H9 (cell line): ENCODE results near the gene NT5DC2. TPM values are rescaled to one million over a fixed set of nuclear protein-coding genes. Genes with fewer than 3 reads are reported as not detected.

Source experiments
- DNase-seq: peaks from one replicate; pipeline ENCODE4 v3.0.0-alpha.2; 2017
- H2AFZ ChIP-seq: one replicate; pipeline ENCODE4 v1.6.1; 2013; ENCODE audit warnings: mild to moderate bottlenecking, low read length, control low read depth, moderate library complexity
- H2AK5ac ChIP-seq: 2 replicates; pipeline ENCODE4 v1.6.1; 2013; ENCODE audit warnings: low read length, control low read depth, mixed read lengths; ENCODE audit not compliant: insufficient read length
- H2BK120ac ChIP-seq: one replicate; pipeline ENCODE4 v1.6.1; 2013; ENCODE audit warnings: low read depth, mild to moderate bottlenecking, low read length, control low read depth, inconsistent platforms; ENCODE audit not compliant: poor library complexity, severe bottlenecking
- H2BK12ac ChIP-seq: 2 replicates; pipeline ENCODE4 v1.6.1; 2013; ENCODE audit warnings: low read length, control low read depth, mixed read lengths, low read depth; ENCODE audit not compliant: insufficient read length
- H2BK15ac ChIP-seq: 2 replicates; pipeline ENCODE4 v1.6.1; 2013; ENCODE audit warnings: low read depth, low read length, control low read depth
- H2BK20ac ChIP-seq: one replicate; pipeline ENCODE4 v1.6.1; 2013; ENCODE audit warnings: low read depth, mild to moderate bottlenecking, low read length, control low read depth, inconsistent platforms; ENCODE audit not compliant: poor library complexity, severe bottlenecking
- H2BK5ac ChIP-seq: 2 replicates; pipeline ENCODE4 v1.6.1; 2013; ENCODE audit warnings: low read length, control low read depth, mixed read lengths; ENCODE audit not compliant: insufficient read length
- H3K14ac ChIP-seq: 2 replicates; pipeline ENCODE4 v1.6.1; 2013; ENCODE audit warnings: low read length, control low read depth; ENCODE audit not compliant: insufficient read depth
- H3K18ac ChIP-seq: 2 replicates; pipeline ENCODE4 v1.6.1; 2013; ENCODE audit warnings: low read depth, mild to moderate bottlenecking, mixed read lengths, low read length, control low read depth; ENCODE audit not compliant: insufficient read length
- H3K23ac ChIP-seq: 2 replicates; pipeline ENCODE4 v1.6.1; 2013; ENCODE audit warnings: low read length, control low read depth, mixed read lengths, low read depth; ENCODE audit not compliant: insufficient read length
- H3K23me2 ChIP-seq: 2 replicates; pipeline ENCODE4 v1.6.1; 2013; ENCODE audit warnings: low read depth, mild to moderate bottlenecking, mixed read lengths, low read length, control low read depth; ENCODE audit not compliant: insufficient read length, poor library complexity, severe bottlenecking
- H3K27ac ChIP-seq: 2 replicates; pipeline ENCODE4 v1.5.1; 2013; ENCODE audit warnings: low read length, control low read depth, mixed read lengths, low read depth; ENCODE audit not compliant: insufficient read length
- H3K27me3 ChIP-seq: 2 replicates; pipeline ENCODE4 v1.6.1; 2013; ENCODE audit warnings: low read length, control low read depth, inconsistent platforms; ENCODE audit not compliant: insufficient read depth
- H3K4ac ChIP-seq: 2 replicates; pipeline ENCODE4 v1.6.1; 2013; ENCODE audit warnings: low read depth, mild to moderate bottlenecking, control low read depth, inconsistent platforms, low read length, moderate library complexity
- H3K4me1 ChIP-seq: 2 replicates; pipeline ENCODE4 v1.6.1; 2013; ENCODE audit warnings: low read length, control low read depth, inconsistent platforms; ENCODE audit not compliant: insufficient read depth
- H3K4me2 ChIP-seq: 2 replicates; pipeline ENCODE4 v1.6.1; 2013; ENCODE audit warnings: low read length, control low read depth, mixed read lengths; ENCODE audit not compliant: insufficient read length, insufficient read depth
- H3K56ac ChIP-seq: 2 replicates; pipeline ENCODE4 v1.6.1; 2013; ENCODE audit warnings: low read depth, mild to moderate bottlenecking, mixed read lengths, low read length, control low read depth; ENCODE audit not compliant: insufficient read length
- H3K79me1 ChIP-seq: 2 replicates; pipeline ENCODE4 v1.6.1; 2013; ENCODE audit warnings: low read depth, mild to moderate bottlenecking, moderate library complexity, low read length, control low read depth, inconsistent platforms; ENCODE audit not compliant: insufficient read depth, poor library complexity, severe bottlenecking
- H3K79me2 ChIP-seq: 2 replicates; pipeline ENCODE4 v1.6.1; 2013; ENCODE audit warnings: low read length, control low read depth, inconsistent platforms; ENCODE audit not compliant: insufficient read depth
- H3K9ac ChIP-seq: 2 replicates; pipeline ENCODE4 v1.6.1; 2013; ENCODE audit warnings: low read length, control low read depth, mixed read lengths; ENCODE audit not compliant: insufficient read length; ENCODE audit errors: extremely low read depth
- H3K9me3 ChIP-seq: one replicate; pipeline ENCODE4 v1.6.1; 2013; ENCODE audit warnings: low read depth, low read length, inconsistent platforms; ENCODE audit not compliant: control insufficient read depth
- H3T11ph ChIP-seq: one replicate; pipeline ENCODE4 v1.6.1; 2013; ENCODE audit warnings: mild to moderate bottlenecking, low read length, control low read depth, inconsistent platforms
- H4K20me1 ChIP-seq: one replicate; pipeline ENCODE4 v1.6.1; 2013; ENCODE audit not compliant: control insufficient read depth, insufficient read length, insufficient read depth
- H4K5ac ChIP-seq: 2 replicates; pipeline ENCODE4 v1.6.1; 2013; ENCODE audit warnings: low read depth, mild to moderate bottlenecking, mixed read lengths, low read length, control low read depth; ENCODE audit not compliant: insufficient read length
- H4K8ac ChIP-seq: replicated peaks from 2 replicates; pipeline ENCODE4 v1.6.1; 2013; ENCODE audit warnings: low read length, control low read depth, mixed read lengths, low read depth; ENCODE audit not compliant: insufficient read length
- H4K91ac ChIP-seq: 2 replicates; pipeline ENCODE4 v1.6.1; 2013; ENCODE audit warnings: low read depth, mild to moderate bottlenecking, moderate library complexity, mixed read lengths, low read length, control low read depth; ENCODE audit not compliant: insufficient read length
- H3K27ac Mint-ChIP-seq, 3 experiments: 2 replicates in 2 of 3; 3 replicates in 1 of 3; pipeline ENCODE4 v1.8.0; 2020 to 2021; ENCODE audit warnings: mixed read lengths in 3 of 3, mild to moderate bottlenecking in 1 of 3, moderate library complexity in 1 of 3
- H3K27me3 Mint-ChIP-seq: 2 replicates; pipeline ENCODE4 v1.8.0; 2021; ENCODE audit warnings: low read depth, mild to moderate bottlenecking, moderate library complexity, mixed read lengths
- H3K36me3 Mint-ChIP-seq, 3 experiments: 2 replicates in 2 of 3; 3 replicates in 1 of 3; pipeline ENCODE4 v1.8.0; 2020 to 2021; ENCODE audit warnings: low read depth in 3 of 3, mixed read lengths in 3 of 3; ENCODE audit not compliant: insufficient read depth in 1 of 3
- H3K4me1 Mint-ChIP-seq, 2 experiments: 2 replicates each; pipeline ENCODE4 v1.8.0; 2020; ENCODE audit warnings: mixed read lengths in 2 of 2
- H3K4me3 Mint-ChIP-seq, 2 experiments: 2 replicates in 1 of 2; 3 replicates in 1 of 2; pipeline ENCODE4 v1.8.0; 2020 to 2021; ENCODE audit warnings: mild to moderate bottlenecking in 2 of 2, mixed read lengths in 2 of 2, moderate library complexity in 1 of 2
- H3K9me3 Mint-ChIP-seq, 2 experiments: 2 replicates in 1 of 2; 3 replicates in 1 of 2; pipeline ENCODE4 v1.8.0; 2020; ENCODE audit warnings: mild to moderate bottlenecking in 2 of 2, mixed read lengths in 2 of 2, moderate library complexity in 1 of 2
- CTCF ChIP-seq: fragments of 200-600 bp; sonication (generic); conservative IDR thresholded peaks from 3 replicates; pipeline ENCODE4 v1.8.0; 2021; ENCODE audit warnings: antibody characterized with exemption, mild to moderate bottlenecking
- WGBS: extraction: QIAGEN DNeasy Blood & Tissue Kit; methylation state at CpG from one replicate; pipeline ENCODE4 v1.1.7; 2013; ENCODE audit warnings: missing lambda C conversion rate, low lambda C conversion rate, mixed read lengths; ENCODE audit not compliant: insufficient read length; ENCODE audit errors: extremely low coverage; 5-methylcytosine and 5-hydroxymethylcytosine counted together
- total RNA-seq: library from RNA; stranded (reverse); gene quantifications from 2 replicates; pipeline ENCODE4 v1.2.1, GENCODE V29; 2021

NT5DC2 gene
- total RNA-seq, 1 experiment from 2014 or later = 444 TPM

- H2BK120ac ChIP-seq = no peak overlapping the region
- Mint-ChIP-seq H3K4me1 (peaks cover 6 to 7% of the 10 kb centered on the region in 2 experiments; a peak in 3 of 4 replicates), H3K4me3 (no peak overlapping the region), H3K36me3 (peaks cover 20 to 41% (median 37%) of the 10 kb centered on the region in 3 experiments; a peak in 6 of 7 replicates), H3K9me3 (no peaks in the 10 kb centered on the region), H3K27me3 (peaks cover 2% of the 10 kb centered on the region), H3K27ac (no peak overlapping the region)
- H3K23me2 ChIP-seq = no peaks in the 10 kb centered on the region
- no peaks in the 10 kb centered on the region for H3K4me1 ChIP-seq
- WGBS = no CpG with 5 or more reads among the region's 14 CpGs
- H3K4ac ChIP-seq = no peak overlapping the region
- no peak overlapping the region for H3T11ph ChIP-seq
- H4K91ac ChIP-seq = no peak overlapping the region
- H2AK5ac ChIP-seq = no peak overlapping the region
- no peaks in the 10 kb centered on the region for H3K79me1 ChIP-seq
- H2BK5ac ChIP-seq = no peak overlapping the region
- H3K18ac ChIP-seq = no peak overlapping the region
- peaks cover 3% of the 10 kb centered on the region for H4K20me1 ChIP-seq
- no peak overlapping the region for H2BK20ac ChIP-seq
- no peak overlapping the region for H2BK15ac ChIP-seq
- H4K8ac ChIP-seq = no peak overlapping the region
- no peak overlapping the region for H4K5ac ChIP-seq
- H3K56ac ChIP-seq = no peak overlapping the region
- no peak overlapping the region for H2AFZ ChIP-seq
- no peak for TF ChIP-seq CTCF
- H3K9me3 ChIP-seq = no peaks in the 10 kb centered on the region
- no peak overlapping the region for H3K23ac ChIP-seq
- H2BK12ac ChIP-seq = no peak overlapping the region
- no peak for DNase-seq
- no peaks in the 10 kb centered on the region for H3K27me3 ChIP-seq
- H3K14ac ChIP-seq = no peak overlapping the region
- H3K79me2 ChIP-seq = no peaks in the 10 kb centered on the region
- no peak overlapping the region for H3K9ac ChIP-seq
- no peak overlapping the region for H3K4me2 ChIP-seq
- H3K27ac ChIP-seq = no peak overlapping the region
Observed at GRCh38 chr3:52522651-52523251, 10.9 kb downstream of the NT5DC2 start.
